ENCODE results near the gene CLCN2. TPM values are rescaled to one million over a fixed set of nuclear protein-coding genes. Genes with fewer than 3 reads are reported as not detected.

CLCN2 gene
- total RNA-seq, 1 experiment from 2014 or later = 23.0 TPM

- Histone ChIP-seq H3K4me1 (no peaks in the 10 kb centered on the region), H3K9me3 (no peaks in the 10 kb centered on the region), H3K4me3 (ENCODE audit: low read depth, low read length) (no peak overlapping the region), H3K36me3 (ENCODE audit: control insufficient read depth, insufficient read depth, low read length) (peaks cover 1% of the 10 kb centered on the region; the same call in 1 of the 2 replicates), H3K27me3 (replicated peaks; ENCODE audit: control insufficient read depth, insufficient read depth, low read length) (no peaks in the 10 kb centered on the region)
- intact Hi-C loops (cut with micrococcal nuclease; ENCODE audit: unreplicated experiment) = no loop called here
- H3K4me3 Mint-ChIP-seq (ENCODE audit: unreplicated experiment) = no peak overlapping the region
- CTCF ChIA-PET = interaction anchor here (1.0 kb wide), 1 partner anchor 17 kb away, joined by 4 read pairs; no protein-coding TSS in a partner anchor
- no peaks in the 10 kb centered on the region for H3K9me3 Mint-ChIP-seq (ENCODE audit: unreplicated experiment)
- H3K36me3 Mint-ChIP-seq (ENCODE audit: insufficient read depth, unreplicated experiment) = peaks cover 22% of the 10 kb centered on the region
- H3K4me1 Mint-ChIP-seq (ENCODE audit: low read depth, unreplicated experiment) = peaks cover 2% of the 10 kb centered on the region
- H3K27ac Mint-ChIP-seq (ENCODE audit: unreplicated experiment) = no peak overlapping the region
- peak in 1 of 2 experiments; percentile 30 for DNase-seq
- H3K27me3 Mint-ChIP-seq (ENCODE audit: insufficient read depth, unreplicated experiment) = no peaks in the 10 kb centered on the region
- TF ChIP-seq CTCF (IDR thresholded peaks at IDR 0.05; ENCODE audit: insufficient read depth in 1 of 2, low read depth in 1 of 2, low read length in 1 of 2, severe bottlenecking in 1 of 2, unreplicated experiment in 1 of 2) = no peak
- POLR2A ChIA-PET = no interaction called here
- no TSS peak for BruUV-seq (replicated peaks)
Measured at GRCh38 chr3:184354754-184355153, 6.7 kb downstream of the CLCN2 start.

GRCh38 chr3:184354121-184354728 lies 7.2 kb downstream of the CLCN2 start:
- Mint-ChIP-seq H3K4me3 (ENCODE audit: unreplicated experiment) (no peak overlapping the region), H3K9me3 (ENCODE audit: unreplicated experiment) (no peaks in the 10 kb centered on the region), H3K27ac (ENCODE audit: unreplicated experiment) (no peak overlapping the region), H3K4me1 (ENCODE audit: low read depth, unreplicated experiment) (no peaks in the 10 kb centered on the region), H3K36me3 (ENCODE audit: insufficient read depth, unreplicated experiment) (peaks cover 22% of the 10 kb centered on the region), H3K27me3 (ENCODE audit: insufficient read depth, unreplicated experiment) (no peaks in the 10 kb centered on the region)
- ChIA-PET CTCF (interaction anchor here (0.6 to 1.0 kb wide), 3 partner anchors 8 to 132 kb away, joined by 3 to 4 read pairs (median 3); no protein-coding TSS in a partner anchor), POLR2A (no interaction called here)
- BruUV-seq (replicated peaks) = no TSS peak
- H3K4me3 ChIP-seq (ENCODE audit: low read depth, low read length) = no peak overlapping the region
- H3K36me3 ChIP-seq (ENCODE audit: control insufficient read depth, insufficient read depth, low read length) = peaks cover 1% of the 10 kb centered on the region; the same call in 1 of the 2 replicates
- H3K4me1 ChIP-seq = no peaks in the 10 kb centered on the region
- no peaks in the 10 kb centered on the region for H3K27me3 ChIP-seq (replicated peaks; ENCODE audit: control insufficient read depth, insufficient read depth, low read length)
- TF ChIP-seq CTCF (IDR thresholded peaks at IDR 0.05; ENCODE audit: insufficient read depth in 1 of 2, low read depth in 1 of 2, low read length in 1 of 2, severe bottlenecking in 1 of 2, unreplicated experiment in 1 of 2) = peak; percentile 70 to 73
- intact Hi-C loops (cut with micrococcal nuclease; ENCODE audit: unreplicated experiment) = no loop called here
- H3K9me3 ChIP-seq = no peaks in the 10 kb centered on the region
- DNase-seq = peak; percentile 42 to 56

- Histone ChIP-seq H3K27me3 (replicated peaks; ENCODE audit: control insufficient read depth, insufficient read depth, low read length) (no peaks in the 10 kb centered on the region), H3K4me3 (ENCODE audit: low read depth, low read length) (no peak overlapping the region), H3K4me1 (no peaks in the 10 kb centered on the region), H3K36me3 (ENCODE audit: control insufficient read depth, insufficient read depth, low read length) (peaks cover 1% of the 10 kb centered on the region; the same call in 1 of the 2 replicates), H3K9me3 (no peaks in the 10 kb centered on the region)
- ChIA-PET POLR2A (no interaction called here), CTCF (interaction anchor here (0.8 to 1.0 kb wide), 2 partner anchors 9 to 18 kb away, joined by 3 to 4 read pairs; no protein-coding TSS in a partner anchor)
- Mint-ChIP-seq H3K9me3 (ENCODE audit: unreplicated experiment) (no peaks in the 10 kb centered on the region), H3K27me3 (ENCODE audit: insufficient read depth, unreplicated experiment) (no peaks in the 10 kb centered on the region), H3K36me3 (ENCODE audit: insufficient read depth, unreplicated experiment) (peaks cover 25% of the 10 kb centered on the region), H3K4me3 (ENCODE audit: unreplicated experiment) (no peak overlapping the region), H3K27ac (ENCODE audit: unreplicated experiment) (no peak overlapping the region), H3K4me1 (ENCODE audit: low read depth, unreplicated experiment) (no peaks in the 10 kb centered on the region)
- no peak for TF ChIP-seq CTCF (IDR thresholded peaks at IDR 0.05; ENCODE audit: insufficient read depth in 1 of 2, low read depth in 1 of 2, low read length in 1 of 2, severe bottlenecking in 1 of 2, unreplicated experiment in 1 of 2)
- no peak for DNase-seq
- intact Hi-C loops (cut with micrococcal nuclease; ENCODE audit: unreplicated experiment) = no loop called here
- no TSS peak for BruUV-seq (replicated peaks)
Measured at GRCh38 chr3:184353546-184353941, 7.9 kb downstream of the CLCN2 start.

Data from Caco-2 (cell line).